Stimulated activated CD4-positive, alpha-beta T cell treated with anti-CD3 and anti-CD28 coated beads, Interleukin-1b, Interleukin-23, amount 100 ng/mL, for 1 hour (primary cell): ENCODE measurements around the gene HSPA1B.

Experiments used
- DNase-seq, 2 donors: peaks; one replicate each; pipeline ENCODE4 v3.0.0-alpha.2; 2020; ENCODE audit warnings: low read depth in 2 of 2

HSPA1B gene

DNA sequence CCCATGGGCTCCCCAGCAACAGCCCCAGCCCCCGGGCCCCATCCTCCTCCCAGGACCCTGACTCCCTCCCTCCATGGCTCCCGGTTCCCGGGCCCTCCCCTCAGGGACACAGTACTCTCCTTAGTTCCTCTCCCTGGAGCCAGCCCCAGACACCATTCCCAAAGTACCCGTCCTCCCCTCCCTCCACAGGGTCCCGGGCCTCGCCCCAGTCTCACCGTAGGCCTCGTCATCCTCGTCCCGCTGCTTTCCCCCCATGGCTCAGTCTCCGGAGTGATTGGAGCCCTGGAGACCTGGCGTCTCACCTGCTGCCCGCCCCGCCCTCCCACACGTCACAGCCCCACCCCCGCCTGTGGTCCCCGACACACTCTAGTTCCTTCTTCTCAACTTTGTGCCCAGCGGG lies 51.2 kb downstream of the HSPA1B start, which contains the start of gene SLC44A4:
Gene SLC44A4, minus strand, starts transcription at position 272 of the 400 bp plus-strand sequence. Its CDS starts 17 bp downstream, at position 255.
- no peak for DNase-seq

DNA sequence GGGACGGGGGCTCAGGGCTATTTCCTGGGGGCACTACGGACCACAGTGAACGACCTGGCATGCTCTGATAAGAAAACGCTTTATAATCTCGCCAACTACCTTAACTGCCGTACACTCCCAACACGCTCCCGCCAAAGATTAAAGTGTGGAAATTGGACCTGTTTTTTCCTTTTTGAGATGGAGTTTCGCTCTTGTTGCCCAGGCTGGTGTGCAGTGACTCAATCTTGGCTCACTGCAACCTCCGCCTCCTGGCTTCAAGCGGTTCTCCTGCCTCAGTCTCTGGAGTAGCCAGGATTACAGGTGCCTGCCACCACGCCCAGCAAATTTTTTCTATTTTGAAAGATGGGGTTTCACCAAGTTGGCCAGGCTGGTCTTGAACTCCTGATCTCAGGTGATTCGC lies 51.6 kb downstream of the HSPA1B start:
- DNase-seq: no peak
